Common myeloid progenitor, CD34-positive (primary cell): Measurements from ENCODE around the gene PDE4D.
A peak's percentile ranks its signal among the peaks of the same experiment; 100 is the strongest.

Source experiments
- CTCF ChIA-PET: fragments of 350-600 bp; sonication (Branson Sonifier 250); formaldehyde crosslinking; loops from one replicate; lab custom pipeline; 2021; ENCODE audit warnings: antibody characterized with exemption; lab: Charles Lee
- POLR2A ChIA-PET: fragments of 350-600 bp; sonication (Branson Sonifier 250); formaldehyde crosslinking; loops from one replicate; lab custom pipeline; 2021; ENCODE audit warnings: antibody characterized with exemption; lab: Charles Lee
- DNase-seq, 3 donors: peaks; one replicate each; pipeline versions ENCODE4 v3.0.0 to v3.0.0-alpha.2; 2013
- H3K27ac ChIP-seq, 2 experiments: 1 replicate in 1 of 2; 2 replicates in 1 of 2; pipeline ENCODE4 v1.7.0; 2013; ENCODE audit warnings: inconsistent platforms in 2 of 2, low read length in 2 of 2, mild to moderate bottlenecking in 2 of 2, low read depth in 1 of 2, moderate library complexity in 1 of 2; ENCODE audit not compliant: severe bottlenecking in 2 of 2, insufficient read depth in 1 of 2, poor library complexity in 1 of 2
- H3K27me3 ChIP-seq, 5 experiments: replicated peaks in 2 of 5; 1 replicate in 3 of 5; 2 replicates in 2 of 5; pipeline versions ENCODE4 v1.6.1 to v1.7.0; 2013; ENCODE audit warnings: low read length in 4 of 5, mild to moderate bottlenecking in 2 of 5, moderate library complexity in 2 of 5, inconsistent platforms in 1 of 5; ENCODE audit not compliant: insufficient read depth in 5 of 5, control insufficient read depth in 4 of 5
- H3K36me3 ChIP-seq, 4 experiments: 1 replicate in 2 of 4; 2 replicates in 2 of 4; pipeline versions ENCODE4 v1.6.1 to v1.7.0; 2013; ENCODE audit warnings: low read length in 3 of 4, control low read depth in 1 of 4, mild to moderate bottlenecking in 1 of 4; ENCODE audit not compliant: control insufficient read depth in 4 of 4, insufficient read depth in 4 of 4
- H3K4me1 ChIP-seq, 4 experiments: 1 replicate in 3 of 4; 2 replicates in 1 of 4; pipeline versions ENCODE4 v1.6.1 to v1.7.1; 2013; ENCODE audit warnings: low read length in 3 of 4, mild to moderate bottlenecking in 3 of 4, control low read depth in 1 of 4, inconsistent platforms in 1 of 4, moderate library complexity in 1 of 4; ENCODE audit not compliant: control insufficient read depth in 4 of 4, insufficient read depth in 4 of 4; ENCODE audit errors: control extremely low read depth in 1 of 4
- H3K4me3 ChIP-seq, 7 experiments: 1 replicate in 4 of 7; 2 replicates in 3 of 7; pipeline versions ENCODE4 v1.5.1 to v1.7.0; 2013; ENCODE audit warnings: mild to moderate bottlenecking in 7 of 7, low read length in 6 of 7, moderate library complexity in 6 of 7, inconsistent platforms in 2 of 7, low read depth in 2 of 7, control low read depth in 1 of 7; ENCODE audit not compliant: insufficient read depth in 4 of 7, control insufficient read depth in 1 of 7; ENCODE audit errors: extremely low read depth in 1 of 7
- H3K9me3 ChIP-seq, 5 experiments: 1 replicate in 4 of 5; 2 replicates in 1 of 5; pipeline versions ENCODE4 v1.6.1 to v1.7.1; 2013; ENCODE audit warnings: low read length in 4 of 5, mild to moderate bottlenecking in 2 of 5, inconsistent platforms in 1 of 5, low read depth in 1 of 5, moderate library complexity in 1 of 5; ENCODE audit not compliant: control insufficient read depth in 4 of 5, insufficient read depth in 2 of 5; ENCODE audit errors: control extremely low read depth in 1 of 5
- WGBS: methylation state at CpG from one replicate; pipeline ENCODE4 v1.1.5; 2013; ENCODE audit not compliant: insufficient coverage; 5-methylcytosine and 5-hydroxymethylcytosine counted together

Gene PDE4D

GRCh38 chr5:59285300-59286016, 608.1 kb downstream of the PDE4D start:
- POLR2A ChIA-PET, result no interaction called here
- Histone ChIP-seq H3K4me3 (no peak overlapping the region), H3K27me3 (no peaks in the 10 kb centered on the region), H3K27ac (no peak overlapping the region), H3K4me1 (no peaks in the 10 kb centered on the region), H3K36me3 (no peaks in the 10 kb centered on the region), H3K9me3 (no peaks in the 10 kb centered on the region)
- 95% methylated on average over 4 of the region's 4 CpGs for WGBS
- no peak for DNase-seq
- CTCF ChIA-PET, result no interaction called here

GRCh38 chr5:59282726-59283125, 610.8 kb downstream of the PDE4D start:
- Histone ChIP-seq H3K27me3 (no peaks in the 10 kb centered on the region), H3K4me3 (no peak overlapping the region), H3K4me1 (peaks cover 0 to 2% (median 0%) of the 10 kb centered on the region in 4 experiments), H3K9me3 (no peaks in the 10 kb centered on the region), H3K36me3 (no peaks in the 10 kb centered on the region), H3K27ac (no peak overlapping the region)
- WGBS, result no CpG with 5 or more reads among the region's 1 CpG
- POLR2A ChIA-PET, result no interaction called here
- DNase-seq, result no peak
- CTCF ChIA-PET, result interaction anchor here (0.8 kb wide), 1 partner anchor 61 kb away, joined by 3 read pairs; no protein-coding TSS in a partner anchor

GRCh38 chr5:59279979-59280378, 613.5 kb downstream of the PDE4D start:
- H3K27me3 ChIP-seq, result no peaks in the 10 kb centered on the region
- no peak for DNase-seq
- peaks cover 0 to 17% (median 5%) of the 10 kb centered on the region in 4 experiments for H3K4me1 ChIP-seq
- H3K4me3 ChIP-seq, result no peak overlapping the region
- H3K36me3 ChIP-seq, result no peaks in the 10 kb centered on the region
- ChIA-PET CTCF (no interaction called here), POLR2A (no interaction called here)
- WGBS, result no CpG with 5 or more reads among the region's 2 CpGs
- H3K9me3 ChIP-seq, result no peaks in the 10 kb centered on the region
- H3K27ac ChIP-seq, result no peak overlapping the region

GRCh38 chr5:59276917-59277372, 616.6 kb downstream of the PDE4D start:
- ChIA-PET CTCF (interaction anchor here (0.7 to 0.9 kb wide), 2 partner anchors 91 to 523 kb away, joined by 3 read pairs; no protein-coding TSS in a partner anchor), POLR2A (no interaction called here)
- no peak overlapping the region for H3K27ac ChIP-seq
- 93% methylated on average over 4 of the region's 5 CpGs for WGBS
- H3K36me3 ChIP-seq, result no peaks in the 10 kb centered on the region
- no peaks in the 10 kb centered on the region for H3K9me3 ChIP-seq
- H3K4me3 ChIP-seq, result peak overlapping the region in 1 of 7 experiments; percentile 79
- DNase-seq, result no peak
- peaks cover 0 to 32% (median 8%) of the 10 kb centered on the region in 4 experiments for H3K4me1 ChIP-seq
- no peaks in the 10 kb centered on the region for H3K27me3 ChIP-seq

GRCh38 chr5:59276325-59276675, 617.2 kb downstream of the PDE4D start:
- POLR2A ChIA-PET, result no interaction called here
- H3K27ac ChIP-seq, result peak overlapping the region in 1 of 2 experiments; percentile 85
- H3K4me3 ChIP-seq, result peak overlapping the region in 6 of 7 experiments; percentile 79 to 95 (median 92)
- peaks cover 0 to 32% (median 8%) of the 10 kb centered on the region in 4 experiments for H3K4me1 ChIP-seq
- no peaks in the 10 kb centered on the region for H3K36me3 ChIP-seq
- H3K9me3 ChIP-seq, result no peaks in the 10 kb centered on the region
- CTCF ChIA-PET, result interaction anchor here (0.7 to 0.9 kb wide), 2 partner anchors 91 to 524 kb away, joined by 3 read pairs; no protein-coding TSS in a partner anchor
- peak in 2 of 3 donors; percentile 20 to 40 for DNase-seq
- H3K27me3 ChIP-seq, result no peaks in the 10 kb centered on the region
- 65% methylated on average over 2 of the region's 2 CpGs for WGBS

- no peaks in the 10 kb centered on the region for H3K36me3 ChIP-seq
- no peaks in the 10 kb centered on the region for H3K9me3 ChIP-seq
- CTCF ChIA-PET, result interaction anchor here (0.7 kb wide), 1 partner anchor 524 kb away, joined by 3 read pairs; no protein-coding TSS in a partner anchor
- WGBS, result under 1% methylated on average over 10 of the region's 16 CpGs
- H3K27ac ChIP-seq, result peak overlapping the region; percentile 6 to 85
- peak overlapping the region in 6 of 7 experiments; percentile 79 to 95 (median 92) for H3K4me3 ChIP-seq
- H3K27me3 ChIP-seq, result no peaks in the 10 kb centered on the region
- peaks cover 0 to 32% (median 8%) of the 10 kb centered on the region in 4 experiments for H3K4me1 ChIP-seq
- POLR2A ChIA-PET, result no interaction called here
- peak in 2 of 3 donors; percentile 46 to 58 for DNase-seq
Measured at GRCh38 chr5:59275510-59276324, 617.8 kb downstream of the PDE4D start.
